Smooth muscle cell (in vitro differentiated cells): ENCODE data around the gene ST6GALNAC1. TPM values are rescaled to one million over a fixed set of nuclear protein-coding genes. Genes with fewer than 3 reads are reported as not detected.

Experiments used
- DNase-seq: peaks from one replicate; lab custom pipeline; 2025; ENCODE audit not compliant: unreplicated experiment; lab: John Stamatoyannopoulos, UW
- H2AFZ ChIP-seq: fragments of 200-600 bp; sonication (generic); 2 replicates; pipeline ENCODE4 v1.6.0; 2016; ENCODE audit warnings: antibody characterized with exemption, low read depth, mild to moderate bottlenecking
- H3F3A ChIP-seq: fragments of 200-600 bp; sonication (generic); 2 replicates; pipeline ENCODE4 v1.6.0; 2017; ENCODE audit warnings: antibody characterized with exemption, low read depth
- H3K27ac ChIP-seq: fragments of 200-600 bp; sonication (generic); 2 replicates; pipeline ENCODE4 v1.5.1; 2016; ENCODE audit warnings: low read depth, mild to moderate bottlenecking
- H3K27me3 ChIP-seq: fragments of 200-600 bp; sonication (generic); 2 replicates; pipeline ENCODE4 v1.6.1; 2016; ENCODE audit warnings: low read depth, mild to moderate bottlenecking
- H3K36me3 ChIP-seq: fragments of 200-600 bp; sonication (generic); 2 replicates; pipeline ENCODE4 v1.5.1; 2016; ENCODE audit warnings: low read depth
- H3K4me1 ChIP-seq: fragments of 200-600 bp; sonication (generic); 2 replicates; pipeline ENCODE4 v1.5.1; 2016; ENCODE audit warnings: low read depth
- H3K4me2 ChIP-seq: fragments of 200-600 bp; sonication (generic); 2 replicates; pipeline ENCODE4 v1.6.0; 2016; ENCODE audit warnings: mild to moderate bottlenecking
- H3K4me3 ChIP-seq: fragments of 200-600 bp; sonication (generic); 2 replicates; pipeline ENCODE4 v1.5.1; 2016; ENCODE audit warnings: mild to moderate bottlenecking
- H3K79me2 ChIP-seq: fragments of 200-600 bp; sonication (generic); 2 replicates; pipeline ENCODE4 v1.6.0; 2016; ENCODE audit warnings: low read depth, mild to moderate bottlenecking
- H3K9ac ChIP-seq: fragments of 200-600 bp; sonication (generic); 2 replicates; pipeline ENCODE4 v1.6.0; 2016; ENCODE audit warnings: low read depth
- H3K9me3 ChIP-seq: fragments of 200-600 bp; sonication (generic); replicated peaks from 2 replicates; pipeline ENCODE4 v1.5.1; 2016; ENCODE audit warnings: low read depth
- H4K20me1 ChIP-seq: fragments of 200-600 bp; sonication (generic); 2 replicates; pipeline ENCODE4 v1.6.0; 2016; ENCODE audit warnings: low read depth
- WGBS: methylation state at CpG from one replicate; pipeline ENCODE4 v1.1.7; 2016; ENCODE audit warnings: low lambda C conversion rate; 5-methylcytosine and 5-hydroxymethylcytosine counted together
- polyA plus RNA-seq: library from polyadenylated mRNA; unstranded; fragments of >200 nt; fragmentation: Nextera tagmentation; extraction: Ambion mirVana; gene quantifications from 2 replicates; pipeline ENCODE4 v1.2.1, GENCODE V29; 2016
- total RNA-seq: library from RNA; depleted of rRNA; stranded (reverse); fragments of >200 nt; gene quantifications from 2 replicates; pipeline ENCODE4 v1.2.3, GENCODE V29; 2014
- TF ChIP-seq, protein P1 (sequence below): fragments of 200-600 bp; sonication (generic); IDR thresholded peaks from 2 replicates; pipeline ENCODE4 v1.5.1; 2017; ENCODE audit warnings: borderline replicate concordance, mild to moderate bottlenecking, antibody characterized with exemption; ENCODE audit not compliant: insufficient read depth, poor library complexity, severe bottlenecking

The ST6GALNAC1 gene
- total and polyA plus RNA-seq, 2 experiments from 2014 or later: not detected

DNA sequence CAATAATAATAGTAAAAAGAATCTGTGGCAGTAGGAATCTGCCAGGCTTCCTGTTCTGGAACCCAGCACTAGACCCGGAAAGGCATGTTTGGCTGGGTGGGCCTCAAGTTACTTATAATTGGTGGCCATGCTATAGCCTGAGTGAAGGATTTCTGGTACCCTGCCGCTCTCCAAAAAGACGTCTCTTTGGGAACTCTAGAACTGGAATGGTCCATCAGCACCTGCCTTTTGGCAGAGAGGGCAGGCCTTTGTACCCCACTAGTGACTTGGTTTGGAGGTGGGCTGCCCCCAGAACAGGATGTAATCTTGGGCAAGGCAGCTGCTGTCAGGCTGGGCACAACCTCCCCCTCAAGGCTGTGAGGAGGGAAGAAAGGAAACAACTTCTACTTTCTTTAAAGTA lies 29.3 kb upstream of the ST6GALNAC1 start:
- no peaks in the 10 kb centered on the region for H3K36me3 ChIP-seq
- H3K4me1 ChIP-seq: peaks cover 13% of the 10 kb centered on the region
- H3F3A ChIP-seq: no peaks in the 10 kb centered on the region
- H3K27me3 ChIP-seq: no peaks in the 10 kb centered on the region
- H3K4me2 ChIP-seq: peak overlapping the region; percentile 94
- H3K79me2 ChIP-seq: no peaks in the 10 kb centered on the region
- H4K20me1 ChIP-seq: no peaks in the 10 kb centered on the region
- H3K9me3 ChIP-seq: no peaks in the 10 kb centered on the region
- no peak for DNase-seq
- no peak overlapping the region for H3K9ac ChIP-seq
- TF ChIP-seq, protein P1, sequence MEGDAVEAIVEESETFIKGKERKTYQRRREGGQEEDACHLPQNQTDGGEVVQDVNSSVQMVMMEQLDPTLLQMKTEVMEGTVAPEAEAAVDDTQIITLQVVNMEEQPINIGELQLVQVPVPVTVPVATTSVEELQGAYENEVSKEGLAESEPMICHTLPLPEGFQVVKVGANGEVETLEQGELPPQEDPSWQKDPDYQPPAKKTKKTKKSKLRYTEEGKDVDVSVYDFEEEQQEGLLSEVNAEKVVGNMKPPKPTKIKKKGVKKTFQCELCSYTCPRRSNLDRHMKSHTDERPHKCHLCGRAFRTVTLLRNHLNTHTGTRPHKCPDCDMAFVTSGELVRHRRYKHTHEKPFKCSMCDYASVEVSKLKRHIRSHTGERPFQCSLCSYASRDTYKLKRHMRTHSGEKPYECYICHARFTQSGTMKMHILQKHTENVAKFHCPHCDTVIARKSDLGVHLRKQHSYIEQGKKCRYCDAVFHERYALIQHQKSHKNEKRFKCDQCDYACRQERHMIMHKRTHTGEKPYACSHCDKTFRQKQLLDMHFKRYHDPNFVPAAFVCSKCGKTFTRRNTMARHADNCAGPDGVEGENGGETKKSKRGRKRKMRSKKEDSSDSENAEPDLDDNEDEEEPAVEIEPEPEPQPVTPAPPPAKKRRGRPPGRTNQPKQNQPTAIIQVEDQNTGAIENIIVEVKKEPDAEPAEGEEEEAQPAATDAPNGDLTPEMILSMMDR: no peak
- no peak overlapping the region for H3K27ac ChIP-seq
- H3K4me3 ChIP-seq: peak overlapping the region; percentile 75
- no peak overlapping the region for H2AFZ ChIP-seq
- WGBS: 93% methylated on average over 3 of the region's 3 CpGs

DNA sequence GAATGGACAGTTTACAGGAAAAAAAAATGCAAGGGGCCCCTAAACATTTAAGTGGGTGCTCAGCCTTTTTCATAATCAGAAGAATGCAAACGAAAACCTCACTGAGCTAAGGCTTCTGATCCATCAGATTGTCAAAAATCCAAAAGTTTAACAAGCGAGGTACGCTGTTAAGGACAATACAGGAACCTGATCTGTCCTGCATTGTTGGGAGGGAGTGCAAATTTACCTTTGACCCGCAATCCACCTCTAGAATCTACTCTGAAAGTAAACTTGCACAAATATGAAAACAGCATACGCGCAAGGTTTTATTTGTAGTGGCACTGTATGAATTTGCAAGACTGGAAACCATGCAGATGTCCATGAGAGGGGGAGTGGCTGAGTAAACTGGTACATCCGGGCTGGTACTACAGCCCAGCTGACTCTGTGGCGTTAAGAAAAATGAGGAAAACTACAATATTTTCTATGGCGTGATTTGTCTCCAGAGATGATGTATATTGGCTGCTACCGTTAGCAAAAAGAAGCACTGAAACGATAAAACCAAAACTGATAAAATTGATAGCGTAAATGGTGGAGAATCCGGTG lies 28.8 kb upstream of the ST6GALNAC1 start:
- H3K4me2 ChIP-seq: peak overlapping the region; percentile 94
- peak overlapping the region; percentile 48 for H3K9ac ChIP-seq
- H3K27me3 ChIP-seq: no peaks in the 10 kb centered on the region
- no peak for DNase-seq
- no peaks in the 10 kb centered on the region for H3K36me3 ChIP-seq
- H3K4me1 ChIP-seq: peaks cover 13% of the 10 kb centered on the region
- H4K20me1 ChIP-seq: no peaks in the 10 kb centered on the region
- H3K79me2 ChIP-seq: no peaks in the 10 kb centered on the region
- peak overlapping the region; percentile 42 for H3K27ac ChIP-seq
- TF ChIP-seq, protein P1: no peak
- H3K9me3 ChIP-seq: no peaks in the 10 kb centered on the region
- H3K4me3 ChIP-seq: peak overlapping the region; percentile 75
- peak overlapping the region; percentile 64 for H2AFZ ChIP-seq
- peaks cover 5% of the 10 kb centered on the region for H3F3A ChIP-seq
- 70% methylated on average over 13 of the region's 13 CpGs for WGBS

DNA sequence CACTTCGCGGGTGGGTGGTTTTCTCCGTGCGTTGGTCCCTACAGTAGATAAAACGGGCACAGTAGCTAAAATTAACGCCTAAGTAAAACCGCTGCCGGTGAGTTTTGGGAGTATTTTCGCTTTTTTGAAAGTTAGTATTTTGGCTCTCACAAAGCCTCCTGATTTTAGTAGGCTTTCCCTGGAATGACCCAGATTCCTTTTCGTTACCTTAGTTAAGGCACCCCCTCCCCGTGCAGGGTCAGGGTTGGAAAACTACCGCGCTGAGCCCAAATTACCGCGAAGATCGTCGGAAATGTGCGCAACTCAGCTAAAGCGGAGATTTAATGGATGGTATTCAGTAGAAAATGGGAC lies 28.3 kb upstream of the ST6GALNAC1 start:
- H4K20me1 ChIP-seq: no peaks in the 10 kb centered on the region
- 1% methylated on average over 19 of the region's 19 CpGs for WGBS
- H3K4me1 ChIP-seq: peaks cover 13% of the 10 kb centered on the region
- TF ChIP-seq, protein P1: no peak
- H3K9ac ChIP-seq: peak overlapping the region; percentile 48
- no peaks in the 10 kb centered on the region for H3K27me3 ChIP-seq
- H2AFZ ChIP-seq: peak overlapping the region; percentile 64
- H3K4me3 ChIP-seq: peak overlapping the region; percentile 75
- peaks cover 6% of the 10 kb centered on the region for H3F3A ChIP-seq
- peak overlapping the region; percentile 94 for H3K4me2 ChIP-seq
- no peaks in the 10 kb centered on the region for H3K36me3 ChIP-seq
- no peaks in the 10 kb centered on the region for H3K79me2 ChIP-seq
- DNase-seq: no peak
- peak overlapping the region; percentile 42 for H3K27ac ChIP-seq
- no peaks in the 10 kb centered on the region for H3K9me3 ChIP-seq
